SK-MEL-5 (cell line): ENCODE measurements around the gene IL1R2. TPM values are rescaled to one million over a fixed set of nuclear protein-coding genes. Genes with fewer than 3 reads are reported as not detected.

Experiments used
- total RNA-seq: library from RNA; depleted of rRNA; stranded (reverse); fragments of >200 nt; shearing (Covaris generic); gene quantifications from 2 replicates; pipeline ENCODE4 v1.2.3, GENCODE V29; 2014; rRNA removed

Gene IL1R2
- total RNA-seq, 1 experiment from 2014 or later, result 0.26 TPM

Other genes with a start within 250 kb of the IL1R2 start
- gene IL1R1, start 150.8 kb downstream of the IL1R2 start, total RNA-seq, result 0.21 and 1.3 TPM in 2 replicates
- not detected in 2 replicates for gene IL1RL2, start 195.1 kb downstream of the IL1R2 start, total RNA-seq